DND-41 (cell line): Measurements from ENCODE around the gene PIPOX.

Experiments
- ATAC-seq: fragments of 200-7000 bp; cut with Tn5 transposase; 3 replicates; pipeline ENCODE4 v1.9.1; 2021; ENCODE audit warnings: low read depth; ENCODE audit not compliant: insufficient read depth
- DNase-seq: peaks from one replicate; pipeline ENCODE4 v3.0.0-alpha.2; 2020
- H2AFZ ChIP-seq: 2 replicates; pipeline ENCODE4 v1.6.0; 2012; ENCODE audit warnings: low read depth, low read length
- H3K27ac ChIP-seq: 2 replicates; pipeline ENCODE4 v1.5.1; 2012; ENCODE audit warnings: low read length, inconsistent platforms
- H3K27me3 ChIP-seq: fragments of 200-600 bp; sonication (generic); 2 replicates; pipeline ENCODE4 v1.6.0; 2012; ENCODE audit warnings: low read length, mild to moderate bottlenecking, inconsistent platforms; ENCODE audit not compliant: insufficient read depth, poor library complexity
- H3K36me3 ChIP-seq: 2 replicates; pipeline ENCODE4 v1.5.1; 2012; ENCODE audit warnings: low read length, inconsistent platforms; ENCODE audit not compliant: insufficient read depth
- H3K4me1 ChIP-seq: 2 replicates; pipeline ENCODE4 v1.5.1; 2012; ENCODE audit warnings: mild to moderate bottlenecking, low read length; ENCODE audit not compliant: insufficient read depth
- H3K4me2 ChIP-seq: 2 replicates; pipeline ENCODE4 v1.6.0; 2012; ENCODE audit warnings: mild to moderate bottlenecking, moderate library complexity, low read length, inconsistent platforms; ENCODE audit not compliant: insufficient read depth
- H3K4me3 ChIP-seq, 2 experiments: fragments of 200-600 bp in 1 of 2; shearing (Covaris generic) in 1 of 2; 2 replicates each; pipeline ENCODE4 v1.5.1; 2012 to 2016; ENCODE audit warnings: inconsistent platforms in 2 of 2, low read length in 2 of 2, mild to moderate bottlenecking in 2 of 2, low read depth in 1 of 2, moderate library complexity in 1 of 2
- H3K79me2 ChIP-seq: 2 replicates; pipeline ENCODE4 v1.6.0; 2012; ENCODE audit warnings: low read length, inconsistent platforms; ENCODE audit not compliant: insufficient read depth
- H3K9ac ChIP-seq: 2 replicates; pipeline ENCODE4 v1.6.0; 2012; ENCODE audit warnings: low read depth, mild to moderate bottlenecking, inconsistent platforms, low read length, moderate library complexity
- H3K9me3 ChIP-seq: 2 replicates; pipeline ENCODE4 v1.5.1; 2012; ENCODE audit warnings: low read length, moderate library complexity, mild to moderate bottlenecking, inconsistent platforms; ENCODE audit not compliant: insufficient read depth, severe bottlenecking
- H4K20me1 ChIP-seq: 2 replicates; pipeline ENCODE4 v1.6.0; 2012; ENCODE audit warnings: low read length; ENCODE audit not compliant: insufficient read depth
- CTCF ChIP-seq: IDR thresholded peaks from 2 replicates; pipeline ENCODE4 v1.5.1; 2012; ENCODE audit warnings: borderline replicate concordance, low read length, moderate library complexity, mild to moderate bottlenecking; ENCODE audit not compliant: poor library complexity, severe bottlenecking; ENCODE audit errors: extremely low read depth
- EZH2 ChIP-seq: IDR thresholded peaks from 3 replicates; pipeline ENCODE4 v1.6.1; 2012; ENCODE audit warnings: borderline replicate concordance, low read depth, mild to moderate bottlenecking, moderate library complexity, low read length, inconsistent platforms; ENCODE audit not compliant: severe bottlenecking

The PIPOX gene

GRCh38 chr17:28997806-28998205 is 45.1 kb upstream of the PIPOX start:
- Histone ChIP-seq H4K20me1 (0 out of 2 replicates have a peak, but pooled peaks cover 3% of the 10 kb centered on the region), H3K79me2 (no peaks in the 10 kb centered on the region), H3K36me3 (no peaks in the 10 kb centered on the region), H3K4me2 (no peak overlapping the region), H3K27me3 (peaks cover 4% of the 10 kb centered on the region), H3K9me3 (no peaks in the 10 kb centered on the region), H3K9ac (no peak overlapping the region), H3K27ac (no peak overlapping the region), H2AFZ (no peak overlapping the region), H3K4me3 (no peak overlapping the region), H3K4me1 (no peaks in the 10 kb centered on the region)
- ATAC-seq (no peak), DNase-seq (no peak)
- TF ChIP-seq EZH2 (no peak), CTCF (no peak)

GRCh38 chr17:28999206-28999605 is 43.7 kb upstream of the PIPOX start:
- TF ChIP-seq EZH2 (no peak), CTCF (no peak)
- Histone ChIP-seq H3K9me3 (no peaks in the 10 kb centered on the region), H3K4me3 (no peak overlapping the region), H3K79me2 (no peaks in the 10 kb centered on the region), H3K4me2 (no peak overlapping the region), H3K36me3 (no peaks in the 10 kb centered on the region), H3K27ac (no peak overlapping the region), H3K9ac (no peak overlapping the region), H2AFZ (no peak overlapping the region), H4K20me1 (peaks cover 14% of the 10 kb centered on the region; the same call in 1 of the 2 replicates), H3K4me1 (no peaks in the 10 kb centered on the region), H3K27me3 (peaks cover 4% of the 10 kb centered on the region)
- no peak for ATAC-seq
- no peak for DNase-seq

- no peak overlapping the region for H3K9ac ChIP-seq
- H2AFZ ChIP-seq, result no peak overlapping the region
- no peaks in the 10 kb centered on the region for H3K79me2 ChIP-seq
- H3K9me3 ChIP-seq, result no peaks in the 10 kb centered on the region
- no peak for ATAC-seq
- no peak overlapping the region for H3K4me3 ChIP-seq
- H3K4me2 ChIP-seq, result no peak overlapping the region
- no peak for DNase-seq
- no peaks in the 10 kb centered on the region for H3K36me3 ChIP-seq
- H3K4me1 ChIP-seq, result no peaks in the 10 kb centered on the region
- H3K27ac ChIP-seq, result no peak overlapping the region
- H4K20me1 ChIP-seq, result peaks cover 19% of the 10 kb centered on the region
- TF ChIP-seq CTCF (no peak), EZH2 (no peak)
- peaks cover 4% of the 10 kb centered on the region for H3K27me3 ChIP-seq
Measured at GRCh38 chr17:29000973-29001372, 42.0 kb upstream of the PIPOX start.

- H3K4me3 ChIP-seq, result no peak overlapping the region
- DNase-seq, result no peak
- H3K27ac ChIP-seq, result no peak overlapping the region
- H3K79me2 ChIP-seq, result no peaks in the 10 kb centered on the region
- H3K36me3 ChIP-seq, result no peaks in the 10 kb centered on the region
- no peaks in the 10 kb centered on the region for H3K9me3 ChIP-seq
- H3K4me2 ChIP-seq, result no peak overlapping the region
- no peak for ATAC-seq
- H2AFZ ChIP-seq, result no peak overlapping the region
- no peak overlapping the region for H3K9ac ChIP-seq
- TF ChIP-seq CTCF, result no peak
- no peak for TF ChIP-seq EZH2
- peaks cover 4% of the 10 kb centered on the region for H3K27me3 ChIP-seq
- peaks cover 22% of the 10 kb centered on the region for H4K20me1 ChIP-seq
- no peaks in the 10 kb centered on the region for H3K4me1 ChIP-seq
Measured at GRCh38 chr17:29002811-29003210, 40.1 kb upstream of the PIPOX start.
